Stimulated activated CD8-positive, alpha-beta memory T cell treated with anti-CD3 and anti-CD28 coated beads, Interleukin-12 subunit alpha, Interleukin-12 subunit beta, amount 100 ng/mL, for 1 hour (primary cell): Measurements from ENCODE around the gene LRRC45.

Experiments used
- DNase-seq: peaks from one replicate; pipeline ENCODE4 v3.0.0-alpha.2; 2020; ENCODE audit warnings: low read depth

Gene LRRC45

GRCh38 chr17:82007228-82007494, 15.9 kb upstream of the LRRC45 start:
- no peak for DNase-seq

GRCh38 chr17:82007495-82008257, 15.4 kb upstream of the LRRC45 start:
- no peak for DNase-seq

- DNase-seq = no peak
Measured at GRCh38 chr17:82008258-82008940, 14.7 kb upstream of the LRRC45 start.

- no peak for DNase-seq
Measured at GRCh38 chr17:82008941-82009405, 14.1 kb upstream of the LRRC45 start.

- no peak for DNase-seq
Measured at GRCh38 chr17:82009413-82009812, 13.7 kb upstream of the LRRC45 start.

- DNase-seq = no peak
Measured at GRCh38 chr17:82010575-82011525, 12.3 kb upstream of the LRRC45 start.

GRCh38 chr17:82011617-82012187, 11.4 kb upstream of the LRRC45 start:
- DNase-seq = no peak

GRCh38 chr17:82012261-82012639, 10.9 kb upstream of the LRRC45 start:
- DNase-seq = no peak

GRCh38 chr17:82012640-82013295, 10.3 kb upstream of the LRRC45 start:
- DNase-seq = no peak

GRCh38 chr17:82013341-82013740, 9.8 kb upstream of the LRRC45 start:
- DNase-seq = no peak

- DNase-seq = no peak
Measured at GRCh38 chr17:82013772-82014321, 9.3 kb upstream of the LRRC45 start.

- DNase-seq = no peak
Measured at GRCh38 chr17:82014432-82014831, 8.7 kb upstream of the LRRC45 start.

- no peak for DNase-seq
Measured at GRCh38 chr17:82014971-82015310, 8.2 kb upstream of the LRRC45 start.

- DNase-seq = no peak
Measured at GRCh38 chr17:82015311-82015971, 7.7 kb upstream of the LRRC45 start.

- no peak for DNase-seq
Measured at GRCh38 chr17:82016061-82016874, 6.8 kb upstream of the LRRC45 start.

- no peak for DNase-seq
Measured at GRCh38 chr17:82016875-82017459, 6.1 kb upstream of the LRRC45 start.

GRCh38 chr17:82017612-82018151, 5.4 kb upstream of the LRRC45 start:
- DNase-seq = no peak

- no peak for DNase-seq
Measured at GRCh38 chr17:82018152-82018988, 4.7 kb upstream of the LRRC45 start.
